ENCODE measurements around the gene KBTBD3. TPM values are rescaled to one million over a fixed set of nuclear protein-coding genes. Genes with fewer than 3 reads are reported as not detected.

KBTBD3 gene
- total RNA-seq, 1 donor from 2014 or later: 3.9 TPM

GRCh38 chr11:106001304-106002012, 75.7 kb downstream of the KBTBD3 start:
- no peak overlapping the region for H3K27ac Mint-ChIP-seq (ENCODE audit: unreplicated experiment)
- H3K9me3 Mint-ChIP-seq (ENCODE audit: unreplicated experiment): peaks cover 12% of the 10 kb centered on the region
- no peaks in the 10 kb centered on the region for H3K27me3 Mint-ChIP-seq (ENCODE audit: unreplicated experiment)
- TF ChIP-seq, protein P1, sequence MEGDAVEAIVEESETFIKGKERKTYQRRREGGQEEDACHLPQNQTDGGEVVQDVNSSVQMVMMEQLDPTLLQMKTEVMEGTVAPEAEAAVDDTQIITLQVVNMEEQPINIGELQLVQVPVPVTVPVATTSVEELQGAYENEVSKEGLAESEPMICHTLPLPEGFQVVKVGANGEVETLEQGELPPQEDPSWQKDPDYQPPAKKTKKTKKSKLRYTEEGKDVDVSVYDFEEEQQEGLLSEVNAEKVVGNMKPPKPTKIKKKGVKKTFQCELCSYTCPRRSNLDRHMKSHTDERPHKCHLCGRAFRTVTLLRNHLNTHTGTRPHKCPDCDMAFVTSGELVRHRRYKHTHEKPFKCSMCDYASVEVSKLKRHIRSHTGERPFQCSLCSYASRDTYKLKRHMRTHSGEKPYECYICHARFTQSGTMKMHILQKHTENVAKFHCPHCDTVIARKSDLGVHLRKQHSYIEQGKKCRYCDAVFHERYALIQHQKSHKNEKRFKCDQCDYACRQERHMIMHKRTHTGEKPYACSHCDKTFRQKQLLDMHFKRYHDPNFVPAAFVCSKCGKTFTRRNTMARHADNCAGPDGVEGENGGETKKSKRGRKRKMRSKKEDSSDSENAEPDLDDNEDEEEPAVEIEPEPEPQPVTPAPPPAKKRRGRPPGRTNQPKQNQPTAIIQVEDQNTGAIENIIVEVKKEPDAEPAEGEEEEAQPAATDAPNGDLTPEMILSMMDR (IDR thresholded peaks at IDR 0.05): no peak
- no peaks in the 10 kb centered on the region for H3K4me1 Mint-ChIP-seq (ENCODE audit: unreplicated experiment)
- H3K4me3 Mint-ChIP-seq (ENCODE audit: unreplicated experiment): no peak overlapping the region
- DNase-seq (ENCODE audit: extremely low spot score, unreplicated experiment): no peak
- H3K36me3 Mint-ChIP-seq (ENCODE audit: unreplicated experiment): peaks cover 36% of the 10 kb centered on the region

Other genes with a start within 250 kb of the KBTBD3 start
- 16.7 and 18.1 TPM in 2 replicates for gene MSANTD4, start 55.1 kb downstream of the KBTBD3 start, total RNA-seq
- 38.8 and 49.6 TPM in 2 replicates for gene AASDHPPT, start 315 bp upstream of the KBTBD3 start, total RNA-seq